ENCODE results near the gene LRRC8D. TPM values are rescaled to one million over a fixed set of nuclear protein-coding genes. Genes with fewer than 3 reads are reported as not detected.

The LRRC8D gene
- polyA plus RNA-seq, 2 of the 4 experiments (the other 2 are of a cell fraction), result 41.8 to 76.7 TPM

DNA sequence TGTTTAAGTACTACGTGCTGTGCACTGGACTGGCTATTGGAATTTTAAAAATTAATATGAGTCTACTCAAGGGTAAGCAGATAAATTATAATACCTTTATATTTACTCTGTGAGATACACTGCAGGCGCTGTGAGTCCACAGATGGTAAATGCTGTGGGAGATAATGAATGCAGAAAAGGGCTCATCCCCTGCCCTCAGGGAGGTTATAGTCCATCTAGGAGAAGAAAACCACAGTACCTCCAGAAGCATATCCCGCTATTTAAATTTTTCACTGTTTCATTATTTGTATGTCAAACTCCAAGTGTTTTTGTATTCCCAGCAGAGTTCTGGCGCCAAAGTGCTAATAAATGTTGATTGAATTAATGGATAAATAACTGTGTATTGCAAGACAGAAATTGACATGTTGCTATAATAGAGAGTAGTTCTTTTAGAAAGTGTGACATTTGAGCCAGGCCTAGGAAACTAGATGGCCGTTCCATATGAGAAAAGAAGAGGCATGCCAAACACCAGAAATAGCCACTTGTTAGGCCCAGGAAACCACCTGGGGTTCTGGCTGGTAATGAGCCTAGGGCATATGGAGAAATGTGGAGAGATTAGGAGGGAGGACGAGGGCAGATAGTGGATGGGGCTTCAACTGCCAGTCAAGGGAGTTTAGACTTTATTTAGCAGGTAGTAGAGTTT is 61.7 kb downstream of the LRRC8D start (continued):
- TF ChIP-seq, protein P1, sequence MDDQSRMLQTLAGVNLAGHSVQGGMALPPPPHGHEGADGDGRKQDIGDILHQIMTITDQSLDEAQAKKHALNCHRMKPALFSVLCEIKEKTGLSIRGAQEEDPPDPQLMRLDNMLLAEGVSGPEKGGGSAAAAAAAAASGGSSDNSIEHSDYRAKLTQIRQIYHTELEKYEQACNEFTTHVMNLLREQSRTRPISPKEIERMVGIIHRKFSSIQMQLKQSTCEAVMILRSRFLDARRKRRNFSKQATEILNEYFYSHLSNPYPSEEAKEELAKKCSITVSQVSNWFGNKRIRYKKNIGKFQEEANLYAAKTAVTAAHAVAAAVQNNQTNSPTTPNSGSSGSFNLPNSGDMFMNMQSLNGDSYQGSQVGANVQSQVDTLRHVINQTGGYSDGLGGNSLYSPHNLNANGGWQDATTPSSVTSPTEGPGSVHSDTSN (IDR thresholded peaks at IDR 0.05), result no peak
- TF ChIP-seq NFE2L2 (conservative IDR thresholded peaks at IDR 0.05; ENCODE audit: low read length), result no peak
- no peak for TF ChIP-seq RAD21 (conservative IDR thresholded peaks at IDR 0.05 in 1 of 2, IDR thresholded peaks at IDR 0.05 in 1 of 2)

DNA sequence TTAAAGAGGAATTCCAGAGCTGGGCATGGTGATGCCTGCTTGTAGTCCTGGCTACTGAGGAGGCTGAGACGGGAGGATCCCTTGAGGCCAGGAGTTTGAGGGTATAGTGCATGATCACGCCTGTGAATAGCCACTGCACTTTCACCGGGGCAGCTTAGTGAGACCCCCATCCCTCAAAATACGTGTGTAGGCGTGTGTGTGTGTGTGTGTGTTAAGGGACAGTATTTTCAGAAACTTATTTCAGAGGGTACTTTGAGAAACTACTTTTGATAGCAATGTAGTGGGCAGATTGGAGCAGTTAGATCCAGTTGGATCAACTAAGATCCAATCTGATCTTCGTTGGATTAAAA is 62.2 kb downstream of the LRRC8D start:
- CTCF ChIA-PET, result interaction anchor here (0.7 kb wide), 1 partner anchor 234 kb away, joined by 3 read pairs; no protein-coding TSS in a partner anchor
- no peak for ATAC-seq

GRCh38 chr1:89884718-89885596 is 64.1 kb downstream of the LRRC8D start:
- DNase-seq (ENCODE audit: low read depth in 1 of 2, low spot score in 1 of 2) (peak in 1 of 2 experiments; percentile 14), ATAC-seq (no peak), FAIRE-seq (no peak)
- ChIA-PET CTCF (interaction anchor here (0.9 to 1.0 kb wide), 2 partner anchors 41 to 81 kb away, joined by 3 to 4 read pairs; no protein-coding TSS in a partner anchor), POLR2A (no interaction called here)
- 73% methylated on average over 6 of the region's 6 CpGs for WGBS (ENCODE audit: missing lambda C conversion rate)
- H3K4me1 ChIP-seq, result peaks cover 67% of the 10 kb centered on the region
- peak; percentile 52; the same call in 1 of the 2 replicates for TF ChIP-seq FOXS1 (CRISPR knock-in tag; IDR thresholded peaks at IDR 0.05)
- TF ChIP-seq ZNF302 (CRISPR knock-in tag; IDR thresholded peaks at IDR 0.05), result no peak
- TF ChIP-seq GATA3 (IDR thresholded peaks at IDR 0.05; ENCODE audit: borderline replicate concordance), result no peak
- TF ChIP-seq JUNB (IDR thresholded peaks at IDR 0.05), result peak; percentile 12; the same call in 1 of the 2 replicates
- peak; percentile 4 for TF ChIP-seq MAFK (IDR thresholded peaks at IDR 0.05; ENCODE audit: partially characterized antibody)
- TF ChIP-seq FOSL2 (IDR thresholded peaks at IDR 0.05), result no peak
- TF ChIP-seq FOSL2 (CRISPR knock-in tag; IDR thresholded peaks at IDR 0.05), result peak; percentile 79
- peak overlapping the region; percentile 53 to 59; a peak in 5 of 6 replicates for H3K27ac ChIP-seq
- no peaks in the 10 kb centered on the region for H3K9me3 ChIP-seq
- peak overlapping the region; percentile 52 for H3K4me2 ChIP-seq
- no peak overlapping the region for H3K4me3 ChIP-seq

More for the DNA sequence above, 62.2 kb downstream of the LRRC8D start:
- Histone ChIP-seq H3K9me3 (no peaks in the 10 kb centered on the region), H3K4me3 (no peak overlapping the region), H3K4me2 (no peak overlapping the region), H3K4me1 (peaks cover 47% of the 10 kb centered on the region), H3K27ac (0 out of 6 replicates have a peak overlapping the region, but pooled peaks of 1 of the 2 experiments have one; percentile 38)
- FAIRE-seq, result no peak
- POLR2A ChIA-PET, result no interaction called here
- TF ChIP-seq ESRRA (IDR thresholded peaks at IDR 0.05; ENCODE audit: borderline replicate concordance, low read length) (no peak), ZNF302 (CRISPR knock-in tag; IDR thresholded peaks at IDR 0.05) (no peak)
- TF ChIP-seq, protein P2, sequence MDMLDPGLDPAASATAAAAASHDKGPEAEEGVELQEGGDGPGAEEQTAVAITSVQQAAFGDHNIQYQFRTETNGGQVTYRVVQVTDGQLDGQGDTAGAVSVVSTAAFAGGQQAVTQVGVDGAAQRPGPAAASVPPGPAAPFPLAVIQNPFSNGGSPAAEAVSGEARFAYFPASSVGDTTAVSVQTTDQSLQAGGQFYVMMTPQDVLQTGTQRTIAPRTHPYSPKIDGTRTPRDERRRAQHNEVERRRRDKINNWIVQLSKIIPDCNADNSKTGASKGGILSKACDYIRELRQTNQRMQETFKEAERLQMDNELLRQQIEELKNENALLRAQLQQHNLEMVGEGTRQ (IDR thresholded peaks at IDR 0.05), result no peak
- 88% methylated on average over 6 of the region's 6 CpGs for WGBS (ENCODE audit: missing lambda C conversion rate)
- no peak for DNase-seq (ENCODE audit: low read depth in 1 of 2, low spot score in 1 of 2)

DNA sequence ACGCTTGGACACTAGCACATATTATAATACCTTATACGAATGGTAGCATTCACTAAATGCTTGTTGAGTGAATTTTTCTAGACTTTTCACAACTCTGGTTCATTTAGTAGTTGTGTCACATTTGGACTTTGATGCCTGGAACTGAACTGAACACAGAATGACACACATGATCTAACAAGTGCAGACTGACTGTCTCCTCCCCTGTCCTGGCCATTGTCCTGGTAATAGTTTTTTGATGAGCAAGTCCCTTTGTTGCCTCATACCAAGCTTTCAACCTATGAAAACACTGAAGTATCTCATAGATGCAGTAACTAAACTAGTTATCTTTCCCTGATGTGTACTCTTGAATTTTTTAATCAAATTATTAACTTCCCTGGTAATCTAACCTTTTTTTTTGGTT is 66.4 kb downstream of the LRRC8D start:
- H3K4me2 ChIP-seq, result peak overlapping the region; percentile 34; the same call in 2 of the 3 replicates
- ChIA-PET POLR2A (no interaction called here), CTCF (no interaction called here)
- H3K27ac ChIP-seq, result peak overlapping the region; percentile 87 to 89; a peak in 4 of 6 replicates
- peaks cover 80% of the 10 kb centered on the region for H3K4me1 ChIP-seq
- H3K4me3 ChIP-seq, result no peak overlapping the region
- FAIRE-seq, result no peak
- ATAC-seq, result no peak
- no peaks in the 10 kb centered on the region for H3K9me3 ChIP-seq
- peak in 1 of 2 experiments; percentile 48 for DNase-seq (ENCODE audit: low read depth in 1 of 2, low spot score in 1 of 2)
- TF ChIP-seq, protein P2 (IDR thresholded peaks at IDR 0.05), result no peak
- TF ChIP-seq EHMT2 (IDR thresholded peaks at IDR 0.05; ENCODE audit: low read depth) (no peak), RCOR1 (IDR thresholded peaks at IDR 0.05; ENCODE audit: low read depth, low read length) (no peak), ZNF302 (CRISPR knock-in tag; IDR thresholded peaks at IDR 0.05) (no peak)
- WGBS (ENCODE audit: missing lambda C conversion rate), result 87% methylated on average over 2 of the region's 2 CpGs
